GM12874 (cell line): Measurements from ENCODE around the gene HOXD3.

Source experiments
- TF ChIP-seq, protein P1 (sequence below): IDR thresholded peaks from 2 replicates; pipeline ENCODE4 v1.5.1; 2011; ENCODE audit warnings: low read depth, mild to moderate bottlenecking, control low read depth, low read length, moderate library complexity; ENCODE audit not compliant: insufficient read depth

The HOXD3 gene

DNA sequence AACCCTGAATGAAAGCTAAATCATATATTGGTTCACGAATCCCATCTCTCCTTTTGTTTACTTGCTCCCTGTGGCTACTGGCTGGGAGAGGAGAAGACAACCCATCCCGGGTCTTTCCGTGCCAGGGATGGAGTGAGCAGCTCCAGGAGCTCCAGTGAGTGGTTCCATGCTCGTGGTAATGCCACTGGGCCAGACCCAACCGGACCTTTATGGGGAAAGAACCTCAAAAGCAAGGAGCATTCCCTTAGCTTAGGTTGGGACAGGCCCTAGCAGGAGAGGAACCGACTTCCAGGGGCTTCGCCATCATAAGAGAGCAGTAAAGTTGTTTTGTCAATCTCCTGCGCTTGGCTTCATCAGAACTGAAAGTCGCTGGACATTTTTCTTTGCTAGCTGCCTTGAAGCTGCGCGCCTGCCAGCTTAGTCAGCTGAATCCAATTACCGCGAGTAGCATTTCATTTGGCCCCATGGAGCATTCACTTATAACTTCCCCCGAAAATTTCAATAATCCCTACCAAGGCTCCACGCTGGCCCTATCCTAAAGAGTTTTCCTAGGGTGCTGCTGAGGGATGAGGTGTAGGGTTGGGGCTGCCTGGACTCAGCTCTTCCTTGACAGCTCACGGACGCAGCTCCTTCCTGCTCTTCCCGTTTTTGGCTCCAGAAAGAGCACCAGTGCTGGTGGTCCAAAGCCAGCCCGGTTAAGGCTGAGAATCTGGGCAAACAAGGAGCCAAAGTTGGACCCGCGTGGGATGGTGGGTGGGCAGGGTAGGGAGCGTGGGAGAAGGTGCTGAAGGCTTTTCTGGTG lies 4.9 kb downstream of the HOXD3 start:
- TF ChIP-seq, protein P1, sequence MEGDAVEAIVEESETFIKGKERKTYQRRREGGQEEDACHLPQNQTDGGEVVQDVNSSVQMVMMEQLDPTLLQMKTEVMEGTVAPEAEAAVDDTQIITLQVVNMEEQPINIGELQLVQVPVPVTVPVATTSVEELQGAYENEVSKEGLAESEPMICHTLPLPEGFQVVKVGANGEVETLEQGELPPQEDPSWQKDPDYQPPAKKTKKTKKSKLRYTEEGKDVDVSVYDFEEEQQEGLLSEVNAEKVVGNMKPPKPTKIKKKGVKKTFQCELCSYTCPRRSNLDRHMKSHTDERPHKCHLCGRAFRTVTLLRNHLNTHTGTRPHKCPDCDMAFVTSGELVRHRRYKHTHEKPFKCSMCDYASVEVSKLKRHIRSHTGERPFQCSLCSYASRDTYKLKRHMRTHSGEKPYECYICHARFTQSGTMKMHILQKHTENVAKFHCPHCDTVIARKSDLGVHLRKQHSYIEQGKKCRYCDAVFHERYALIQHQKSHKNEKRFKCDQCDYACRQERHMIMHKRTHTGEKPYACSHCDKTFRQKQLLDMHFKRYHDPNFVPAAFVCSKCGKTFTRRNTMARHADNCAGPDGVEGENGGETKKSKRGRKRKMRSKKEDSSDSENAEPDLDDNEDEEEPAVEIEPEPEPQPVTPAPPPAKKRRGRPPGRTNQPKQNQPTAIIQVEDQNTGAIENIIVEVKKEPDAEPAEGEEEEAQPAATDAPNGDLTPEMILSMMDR: no peak

DNA sequence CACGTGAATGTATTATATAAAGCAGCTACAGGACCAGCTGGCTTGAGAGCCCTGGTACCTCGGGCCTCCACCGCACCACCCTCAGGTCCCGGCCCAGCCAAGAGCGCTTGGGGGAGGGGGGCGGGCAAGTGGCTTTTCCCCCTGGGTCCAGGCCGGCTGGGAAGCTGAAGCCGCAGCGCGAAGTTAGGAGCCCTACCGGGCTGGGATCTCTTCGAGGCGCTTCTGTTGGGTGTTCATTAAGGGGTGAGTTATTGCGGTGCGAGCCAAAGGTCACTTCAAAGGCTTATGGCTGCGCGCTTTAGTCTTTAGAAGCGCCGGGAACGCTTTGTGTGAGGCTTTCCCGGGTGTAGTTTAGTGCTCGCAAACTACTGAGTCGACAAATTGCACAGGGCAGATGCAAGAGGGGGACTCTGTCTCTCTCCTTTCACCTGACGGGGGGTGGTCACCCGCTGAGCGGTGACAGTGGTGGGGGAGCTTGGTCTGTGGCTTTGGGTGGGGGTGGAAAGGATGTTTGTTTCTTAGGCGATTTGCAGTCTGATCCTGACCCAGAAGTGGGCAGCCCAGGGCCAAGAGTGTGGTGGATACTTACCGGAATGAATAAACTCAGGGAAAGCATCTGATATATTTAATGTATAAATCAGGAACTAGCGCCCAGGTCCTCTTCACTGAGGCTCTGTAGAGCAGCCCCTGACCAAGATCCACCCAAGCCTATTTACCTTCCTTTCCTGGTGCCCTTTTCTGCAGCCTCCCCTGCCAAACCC lies 6.0 kb downstream of the HOXD3 start:
- TF ChIP-seq, protein P1: no peak

DNA sequence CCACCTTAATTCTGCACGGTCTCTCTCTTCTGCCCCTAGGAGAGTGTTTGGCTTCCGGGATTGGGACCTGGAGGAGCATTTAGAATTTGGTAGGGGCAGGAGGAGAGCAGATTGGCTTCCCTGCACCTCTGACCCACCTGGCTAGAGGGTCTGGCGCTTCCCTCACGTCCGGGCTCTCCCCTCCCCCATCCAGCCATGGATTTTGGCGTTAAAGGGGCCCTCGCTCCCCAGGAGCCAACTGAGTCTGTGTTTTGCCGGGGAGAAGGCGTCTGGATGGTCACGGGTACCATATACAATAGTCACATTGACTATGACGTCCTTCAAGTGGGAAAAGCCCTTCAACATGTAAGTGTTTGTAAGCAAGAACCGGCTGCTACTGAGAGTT lies 6.6 kb downstream of the HOXD3 start:
- TF ChIP-seq, protein P1: no peak

DNA sequence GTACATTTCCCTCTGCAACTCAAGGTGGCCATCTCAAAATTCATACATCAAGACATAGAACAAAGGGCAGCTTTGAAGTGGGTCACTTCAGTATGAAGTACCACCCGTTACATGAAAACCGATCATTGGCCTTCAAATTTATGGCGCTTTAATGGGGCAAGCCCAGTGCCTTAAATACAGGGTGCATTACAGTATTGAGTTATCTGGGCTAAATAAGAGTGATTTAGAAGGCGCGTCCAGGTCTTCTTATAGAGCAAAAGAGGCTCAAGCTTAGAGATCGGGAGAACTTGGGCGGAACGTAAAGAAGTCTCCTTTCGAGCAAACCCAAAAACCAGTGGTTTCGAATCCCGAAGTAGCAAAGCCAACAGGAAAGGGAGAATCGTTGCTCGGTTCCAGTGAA lies 7.1 kb downstream of the HOXD3 start:
- TF ChIP-seq, protein P1: no peak

DNA sequence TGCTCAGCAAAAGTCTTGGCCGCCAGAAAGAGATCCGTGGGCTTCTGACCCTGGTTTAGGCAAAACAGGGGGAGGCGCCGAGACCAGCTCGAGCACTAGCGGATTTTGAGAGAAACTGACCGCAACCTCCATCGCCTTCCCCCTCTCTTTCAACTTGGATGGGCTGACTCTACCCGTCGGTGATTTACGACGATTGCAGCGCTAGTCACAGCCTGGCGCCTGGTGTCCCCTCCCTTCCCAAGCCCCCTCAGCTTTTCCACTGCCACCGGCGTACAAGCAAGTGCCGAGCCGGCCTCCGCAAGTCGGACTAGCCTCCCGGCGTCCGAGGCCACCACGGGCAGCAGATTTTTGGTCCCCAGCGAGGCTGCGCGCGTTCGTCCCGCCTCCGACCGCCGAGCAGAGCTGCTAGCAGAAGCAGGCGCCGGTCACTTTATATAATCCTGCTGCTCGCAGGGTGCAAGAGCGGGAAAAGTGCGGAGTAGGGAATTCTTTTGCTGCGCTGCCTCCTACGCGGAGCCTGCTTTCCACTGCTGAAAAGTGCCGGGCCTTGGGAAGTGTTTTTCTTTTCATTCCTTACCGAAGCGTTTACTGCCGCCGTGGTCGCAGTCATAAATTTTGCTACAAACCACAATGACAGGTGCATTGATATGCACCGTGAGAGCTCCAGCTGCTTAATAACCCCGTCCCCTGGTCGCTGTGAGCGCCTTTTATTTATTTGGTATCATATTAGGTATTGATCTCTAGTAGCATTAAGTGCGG lies 7.7 kb downstream of the HOXD3 start:
- TF ChIP-seq, protein P1: no peak

DNA sequence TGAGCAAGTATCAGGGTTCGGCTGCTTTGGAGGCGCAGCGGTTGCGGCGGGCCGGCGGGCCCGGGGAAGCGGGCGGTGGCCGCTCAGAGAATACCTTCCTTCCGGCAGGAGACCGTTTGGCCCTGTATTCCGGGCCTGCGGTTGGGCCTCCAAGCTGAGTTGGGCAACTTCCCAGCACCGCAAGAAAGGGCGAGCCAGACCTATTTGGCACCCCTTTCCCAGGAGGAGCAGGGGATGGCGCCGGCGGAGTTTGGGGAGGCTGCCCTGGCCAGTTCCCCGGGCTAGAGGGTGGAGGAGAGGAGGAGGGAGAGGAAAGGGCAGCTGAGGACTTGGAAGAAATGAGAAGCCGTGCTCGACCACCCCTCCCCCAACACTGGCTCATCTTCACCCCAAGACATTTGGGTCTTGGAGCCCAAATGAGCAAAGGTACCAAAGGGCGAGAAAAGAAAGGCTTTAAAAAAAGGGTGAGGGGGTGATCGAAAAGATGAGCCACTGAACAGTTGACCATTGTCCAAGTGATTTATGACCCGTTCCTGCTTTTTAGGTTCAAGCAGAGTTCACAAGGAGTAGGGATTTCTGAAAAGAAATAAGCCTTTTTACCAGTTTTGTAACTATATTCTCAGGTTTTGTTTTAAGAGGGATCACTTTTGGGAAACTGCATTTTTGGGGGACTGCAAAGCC lies 8.4 kb downstream of the HOXD3 start:
- TF ChIP-seq, protein P1: no peak

DNA sequence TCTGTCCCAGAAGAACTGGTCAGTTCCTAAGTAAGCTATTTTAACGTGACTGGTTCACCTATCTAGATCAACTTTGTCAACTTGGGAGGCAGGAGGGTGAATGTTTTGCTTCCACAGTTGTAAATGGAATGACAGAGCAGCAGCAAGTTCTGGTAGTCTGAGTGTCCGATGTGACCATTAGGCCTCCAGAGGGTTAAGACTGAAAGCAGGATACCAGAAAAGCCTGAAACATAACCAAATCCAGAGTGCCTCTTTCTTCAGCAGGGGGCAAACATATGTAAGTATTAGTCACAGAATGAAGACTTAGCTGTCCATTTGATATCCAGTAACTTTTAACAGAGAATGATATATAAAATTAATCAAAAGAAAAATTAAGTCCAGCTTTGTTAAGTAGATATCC lies 9.2 kb downstream of the HOXD3 start:
- TF ChIP-seq, protein P1: no peak
